ENCODE measurements around the gene PACRGL.
"Not testable (repeated sequence)": the region's sequence is repeated elsewhere in the genome, so short reads cannot be mapped to it uniquely, and the experiment has no call there.

DNA sequence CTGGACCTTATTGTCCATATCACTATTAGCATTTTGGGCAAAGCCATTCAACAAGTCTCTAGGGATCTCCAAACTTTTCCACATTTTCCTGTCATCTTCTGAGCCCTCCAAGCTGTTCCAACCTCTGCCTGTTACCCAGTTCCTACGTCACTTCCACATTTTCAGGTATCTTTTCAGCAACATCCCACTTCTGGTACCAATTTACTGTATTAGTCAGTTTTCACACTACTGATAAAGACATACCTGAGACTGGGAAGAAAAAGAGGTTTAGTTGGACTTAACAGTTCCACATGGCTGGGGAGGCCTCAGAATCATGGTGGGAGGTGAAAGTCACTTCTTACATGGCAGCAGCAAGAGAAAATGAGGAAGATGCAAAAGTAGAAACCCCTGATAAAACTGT is 82.9 kb downstream of the PACRGL start:
- TF ChIP-seq, protein P1, sequence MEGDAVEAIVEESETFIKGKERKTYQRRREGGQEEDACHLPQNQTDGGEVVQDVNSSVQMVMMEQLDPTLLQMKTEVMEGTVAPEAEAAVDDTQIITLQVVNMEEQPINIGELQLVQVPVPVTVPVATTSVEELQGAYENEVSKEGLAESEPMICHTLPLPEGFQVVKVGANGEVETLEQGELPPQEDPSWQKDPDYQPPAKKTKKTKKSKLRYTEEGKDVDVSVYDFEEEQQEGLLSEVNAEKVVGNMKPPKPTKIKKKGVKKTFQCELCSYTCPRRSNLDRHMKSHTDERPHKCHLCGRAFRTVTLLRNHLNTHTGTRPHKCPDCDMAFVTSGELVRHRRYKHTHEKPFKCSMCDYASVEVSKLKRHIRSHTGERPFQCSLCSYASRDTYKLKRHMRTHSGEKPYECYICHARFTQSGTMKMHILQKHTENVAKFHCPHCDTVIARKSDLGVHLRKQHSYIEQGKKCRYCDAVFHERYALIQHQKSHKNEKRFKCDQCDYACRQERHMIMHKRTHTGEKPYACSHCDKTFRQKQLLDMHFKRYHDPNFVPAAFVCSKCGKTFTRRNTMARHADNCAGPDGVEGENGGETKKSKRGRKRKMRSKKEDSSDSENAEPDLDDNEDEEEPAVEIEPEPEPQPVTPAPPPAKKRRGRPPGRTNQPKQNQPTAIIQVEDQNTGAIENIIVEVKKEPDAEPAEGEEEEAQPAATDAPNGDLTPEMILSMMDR (conservative IDR thresholded peaks at IDR 0.05 in 1 of 2, IDR thresholded peaks at IDR 0.05 in 1 of 2; ENCODE audit: low read depth in 1 of 2, low read length in 2 of 2), result not testable (repeated sequence)
- not testable (repeated sequence) for TF ChIP-seq EZH2 (IDR thresholded peaks at IDR 0.05; ENCODE audit: low read length, missing control alignments)
